PFSK-1 (cell line): ENCODE results near the gene IL26.

Experiments
- POLR2AphosphoS5 ChIP-seq: IDR thresholded peaks from 2 replicates; pipeline ENCODE4 v1.6.1; 2012; ENCODE audit warnings: low read depth, mild to moderate bottlenecking, control low read depth, low read length, moderate library complexity
- REST ChIP-seq, 2 experiments: IDR thresholded peaks; 2 replicates each; pipeline versions ENCODE4 v1.6.1 to v1.8.0; 2011 to 2012; ENCODE audit warnings: low read depth in 2 of 2, low read length in 2 of 2, control low read depth in 1 of 2, inconsistent platforms in 1 of 2, mild to moderate bottlenecking in 1 of 2, moderate library complexity in 1 of 2; ENCODE audit not compliant: insufficient read depth in 1 of 2
- SIN3A ChIP-seq: IDR thresholded peaks from 2 replicates; pipeline ENCODE4 v1.6.1; 2012; ENCODE audit warnings: mild to moderate bottlenecking, low read length, moderate library complexity, borderline replicate concordance; ENCODE audit not compliant: insufficient read depth

GRCh38 chr12:68237078-68237477 lies 11.5 kb upstream of the IL26 start:
- TF ChIP-seq POLR2AphosphoS5 (no peak), SIN3A (no peak), REST (IDR thresholded peaks at IDR 0.05; ENCODE audit: insufficient read depth in 1 of 2, low read depth in 2 of 2, low read length in 2 of 2) (no peak)
